HT-29 (cell line): Measurements from ENCODE around the gene TOPBP1. TPM values are rescaled to one million over a fixed set of nuclear protein-coding genes. Genes with fewer than 3 reads are reported as not detected.
"Not testable (repeated sequence)": the region's sequence is repeated elsewhere in the genome, so short reads cannot be mapped to it uniquely, and the experiment has no call there.

Experiments used
- DNase-seq: peaks from one replicate; pipeline ENCODE4 v3.0.0-alpha.2; 2015; ENCODE audit warnings: low spot score
- total RNA-seq: library from RNA; depleted of rRNA; stranded (reverse); fragments of >200 nt; shearing (Covaris generic); gene quantifications from 2 replicates; pipeline ENCODE4 v1.2.3, GENCODE V29; 2014; rRNA removed

TOPBP1 gene
- 28.2 and 33.7 TPM in 2 replicates for total RNA-seq

GRCh38 chr3:133661454-133662277 lies at the start of gene TOPBP1:
Gene TOPBP1 (minus strand): TSS chr3:133661941. CDS start chr3:133661127, 814 bp downstream.
- DNase-seq = peak; percentile 79

- no peak for DNase-seq
These were observed 49.3 kb upstream of the TOPBP1 start for GRCh38 chr3:133711013-133711412.

GRCh38 chr3:133709139-133709750 lies 47.5 kb upstream of the TOPBP1 start:
- DNase-seq = peak; percentile 14

- DNase-seq = no peak
These were observed 44.3 kb upstream of the TOPBP1 start for GRCh38 chr3:133706033-133706432.

GRCh38 chr3:133703915-133704314 lies 42.2 kb upstream of the TOPBP1 start:
- DNase-seq = no peak

GRCh38 chr3:133701435-133702358 lies 40.0 kb upstream of the TOPBP1 start:
- no peak for DNase-seq

- no peak for DNase-seq
These were observed 38.6 kb upstream of the TOPBP1 start for GRCh38 chr3:133700351-133700750.

- DNase-seq = no peak
These were observed 38.2 kb upstream of the TOPBP1 start for GRCh38 chr3:133699903-133700302.

- DNase-seq = no peak
These were observed 37.7 kb upstream of the TOPBP1 start for GRCh38 chr3:133699467-133699866.

GRCh38 chr3:133697960-133698359 lies 36.2 kb upstream of the TOPBP1 start:
- DNase-seq = no peak

- no peak for DNase-seq
These were observed 33.9 kb upstream of the TOPBP1 start for GRCh38 chr3:133695560-133696171.

GRCh38 chr3:133694288-133695268 lies 32.8 kb upstream of the TOPBP1 start:
- DNase-seq = no peak

- DNase-seq = no peak
These were observed 32.1 kb upstream of the TOPBP1 start for GRCh38 chr3:133693821-133694220.

- no peak for DNase-seq
These were observed 31.0 kb upstream of the TOPBP1 start for GRCh38 chr3:133692759-133693158.

- no peak for DNase-seq
These were observed 29.7 kb upstream of the TOPBP1 start for GRCh38 chr3:133691273-133692107.

GRCh38 chr3:133677993-133678392 lies 16.3 kb upstream of the TOPBP1 start:
- DNase-seq = not testable (repeated sequence)

- DNase-seq = no peak
These were observed 14.8 kb upstream of the TOPBP1 start for GRCh38 chr3:133676336-133677118.

GRCh38 chr3:133675631-133676335 lies 14.0 kb upstream of the TOPBP1 start:
- DNase-seq = no peak
